Left lung (tissue), 10 donors: ENCODE data around the gene PRKCQ. TPM values are rescaled to one million over a fixed set of nuclear protein-coding genes. Genes with fewer than 3 reads are reported as not detected.

ENCODE experiments used
- ATAC-seq: fragments of 200-7000 bp; cut with Tn5 transposase; one replicate; pipeline ENCODE4 v1.9.1; 2020; ENCODE audit warnings: moderate library complexity
- DNase-seq, 4 donors: peaks; one replicate each; pipeline ENCODE4 v3.0.0-alpha.2; 2013 to 2020
- H3K27ac ChIP-seq, 2 donors: fragments of 200-600 bp; sonication (generic) in 1 of 2; one replicate each; pipeline versions ENCODE4 v1.5.0 to v1.8.0; 2020 to 2021
- H3K27me3 ChIP-seq, 2 donors: fragments of 200-600 bp; sonication (generic) in 1 of 2; one replicate each; pipeline versions ENCODE4 v1.5.0 to v1.8.0; 2020 to 2021
- H3K36me3 ChIP-seq, 2 donors: fragments of 200-600 bp; sonication (generic) in 1 of 2; one replicate each; pipeline versions ENCODE4 v1.5.0 to v1.8.0; 2020 to 2021
- H3K4me1 ChIP-seq, 2 donors: fragments of 200-600 bp; one replicate each; pipeline ENCODE4 v1.8.0; 2021
- H3K4me3 ChIP-seq, 2 donors: fragments of 200-600 bp; sonication (generic) in 1 of 2; one replicate each; pipeline versions ENCODE4 v1.5.0 to v1.8.0; 2020 to 2021; ENCODE audit warnings: mild to moderate bottlenecking in 1 of 2
- H3K9me3 ChIP-seq, 2 donors: fragments of 200-600 bp; sonication (generic) in 1 of 2; one replicate each; pipeline versions ENCODE4 v1.5.0 to v1.8.0; 2020 to 2021
- intact Hi-C, 2 donors: fragments of 100-400 bp; cut with DNase I; formaldehyde crosslinking; loops; one replicate each; pipeline versions ENCODE4 v1.11.2 to v1.14.2; 2022
- polyA plus RNA-seq, 6 donors: library from polyadenylated mRNA; unstranded; fragments of 120-200 nt; gene quantifications; one replicate each; pipeline ENCODE4 v1.2.1, GENCODE V29; 2013; ENCODE audit not compliant: insufficient read length in 6 of 6
- total RNA-seq, 2 donors: library from RNA; stranded (reverse); fragmentation: NEBNext Ultra II Directional; extraction: Animal tissue kit (Norgen Biotek cat#: 25700); gene quantifications; one replicate each; pipeline ENCODE4 v1.2.1, GENCODE V29; 2021
- TF ChIP-seq, protein P1 (sequence below), 2 donors: fragments of 200-600 bp; sonication (generic) in 1 of 2; IDR thresholded peaks; one replicate each; pipeline versions ENCODE4 v1.5.0 to v1.8.0; 2021; ENCODE audit warnings: antibody characterized with exemption in 2 of 2
- donor health status: DM: no; HTN: yes; CAD: no.
- donor health status: DM: no; HTN: no; CAD: no.

PRKCQ gene
- total and polyA plus RNA-seq, 8 donors: 5.5 to 7.3 (median 6.4) TPM

DNA sequence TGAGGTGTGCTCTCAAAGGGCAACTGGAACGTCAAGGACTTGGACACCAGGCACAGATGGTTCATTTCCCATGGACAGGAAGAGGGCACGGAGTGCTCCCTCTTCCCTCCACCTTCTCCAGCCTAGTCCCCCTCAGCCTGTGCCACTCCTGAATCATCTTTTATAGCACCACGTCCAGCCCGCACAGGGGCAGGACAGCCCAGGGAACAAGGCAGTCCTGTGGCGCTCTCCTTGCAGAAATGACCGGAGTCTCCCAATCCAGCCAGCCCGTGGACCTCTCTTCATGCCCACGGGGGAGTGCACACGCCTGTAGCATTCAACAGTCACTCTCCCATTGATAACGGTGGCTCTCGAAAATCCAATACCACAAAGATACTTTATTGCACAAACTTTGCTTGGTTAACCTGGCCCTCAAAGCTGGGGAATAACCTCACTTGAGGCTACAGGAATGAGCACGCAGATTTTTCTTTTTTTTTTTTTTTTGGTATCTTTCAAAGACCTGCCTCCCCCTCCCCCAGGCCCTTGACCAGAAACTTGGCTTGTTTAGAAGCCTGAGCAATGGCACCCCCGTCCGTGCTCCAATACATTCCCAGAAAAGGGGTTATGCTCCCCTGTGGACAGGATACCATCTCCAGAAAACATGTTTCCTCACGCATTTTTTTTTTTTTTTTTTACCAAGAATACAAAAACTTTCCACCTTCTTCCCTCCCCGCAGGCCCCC is 733 bp downstream of the PRKCQ start:
- Histone ChIP-seq H3K27me3 (peaks cover 0 to 34% of the 10 kb centered on the region in 2 donors), H3K27ac (peak overlapping the region; percentile 65 to 77), H3K9me3 (no peaks in the 10 kb centered on the region), H3K4me3 (peak overlapping the region; percentile 57 to 64), H3K4me1 (peaks cover 0 to 35% of the 10 kb centered on the region in 2 donors), H3K36me3 (no peaks in the 10 kb centered on the region)
- ATAC-seq: peak; percentile 27
- TF ChIP-seq, protein P1, sequence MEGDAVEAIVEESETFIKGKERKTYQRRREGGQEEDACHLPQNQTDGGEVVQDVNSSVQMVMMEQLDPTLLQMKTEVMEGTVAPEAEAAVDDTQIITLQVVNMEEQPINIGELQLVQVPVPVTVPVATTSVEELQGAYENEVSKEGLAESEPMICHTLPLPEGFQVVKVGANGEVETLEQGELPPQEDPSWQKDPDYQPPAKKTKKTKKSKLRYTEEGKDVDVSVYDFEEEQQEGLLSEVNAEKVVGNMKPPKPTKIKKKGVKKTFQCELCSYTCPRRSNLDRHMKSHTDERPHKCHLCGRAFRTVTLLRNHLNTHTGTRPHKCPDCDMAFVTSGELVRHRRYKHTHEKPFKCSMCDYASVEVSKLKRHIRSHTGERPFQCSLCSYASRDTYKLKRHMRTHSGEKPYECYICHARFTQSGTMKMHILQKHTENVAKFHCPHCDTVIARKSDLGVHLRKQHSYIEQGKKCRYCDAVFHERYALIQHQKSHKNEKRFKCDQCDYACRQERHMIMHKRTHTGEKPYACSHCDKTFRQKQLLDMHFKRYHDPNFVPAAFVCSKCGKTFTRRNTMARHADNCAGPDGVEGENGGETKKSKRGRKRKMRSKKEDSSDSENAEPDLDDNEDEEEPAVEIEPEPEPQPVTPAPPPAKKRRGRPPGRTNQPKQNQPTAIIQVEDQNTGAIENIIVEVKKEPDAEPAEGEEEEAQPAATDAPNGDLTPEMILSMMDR (IDR thresholded peaks at IDR 0.05): no peak
- intact Hi-C loops: no loop called here
- no peak for DNase-seq

DNA sequence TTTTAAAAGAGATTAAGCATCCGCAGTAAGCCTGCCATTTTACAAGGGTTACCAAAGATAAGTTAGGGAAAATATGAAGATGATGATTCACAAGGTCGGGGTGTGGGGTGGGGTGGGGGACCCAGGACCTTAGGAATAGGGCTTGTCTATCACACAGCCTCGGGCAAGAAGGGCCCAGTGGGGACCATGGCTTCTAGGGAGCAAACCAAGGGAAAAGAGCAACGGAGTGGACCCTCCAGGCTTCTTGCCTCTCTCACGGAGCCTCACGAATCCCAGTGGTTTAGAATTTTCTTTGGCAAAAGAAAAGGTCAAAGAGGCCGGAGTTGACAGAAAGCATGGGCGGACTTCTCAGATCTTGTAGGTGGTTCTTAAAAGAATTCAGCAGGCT is 1.3 kb downstream of the PRKCQ start:
- Histone ChIP-seq H3K36me3 (no peaks in the 10 kb centered on the region), H3K9me3 (no peaks in the 10 kb centered on the region), H3K4me1 (peaks cover 0 to 37% of the 10 kb centered on the region in 2 donors), H3K27ac (no peak overlapping the region), H3K4me3 (peak overlapping the region in 1 of 2 donors; percentile 57), H3K27me3 (peaks cover 0 to 34% of the 10 kb centered on the region in 2 donors)
- DNase-seq: no peak
- ATAC-seq: no peak
- intact Hi-C loops: no loop called here
- TF ChIP-seq, protein P1 (IDR thresholded peaks at IDR 0.05): no peak

DNA sequence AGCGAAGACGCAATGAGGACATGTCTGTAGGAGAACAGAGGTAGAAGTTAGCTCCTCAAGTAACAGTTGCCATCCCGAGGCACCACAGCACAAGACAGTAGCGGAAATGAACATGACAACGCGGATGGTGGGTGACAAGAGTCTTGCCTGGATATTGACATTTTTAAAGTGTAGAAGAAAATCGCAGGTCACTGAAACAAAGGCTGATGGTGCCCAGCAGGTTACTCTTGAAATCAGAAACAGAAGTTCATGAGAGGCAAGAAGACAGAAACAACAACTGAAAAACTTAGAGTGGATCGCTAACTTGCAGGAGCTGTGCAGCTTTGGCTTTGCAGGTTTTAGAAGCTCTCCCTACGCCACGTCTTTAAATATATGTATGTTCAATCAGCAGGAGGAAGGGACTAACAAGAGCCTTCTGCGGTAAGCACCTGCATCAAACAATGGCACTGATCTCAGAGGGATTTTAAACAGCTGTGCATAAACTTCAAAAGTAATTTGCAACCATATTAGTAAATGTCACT is 1.8 kb downstream of the PRKCQ start:
- Histone ChIP-seq H3K9me3 (no peaks in the 10 kb centered on the region), H3K27ac (no peak overlapping the region), H3K4me1 (peaks cover 0 to 37% of the 10 kb centered on the region in 2 donors), H3K27me3 (peaks cover 0 to 34% of the 10 kb centered on the region in 2 donors), H3K4me3 (peak overlapping the region in 1 of 2 donors; percentile 57), H3K36me3 (no peaks in the 10 kb centered on the region)
- no peak for DNase-seq
- intact Hi-C loops: no loop called here
- TF ChIP-seq, protein P1 (IDR thresholded peaks at IDR 0.05): no peak
- ATAC-seq: no peak

DNA sequence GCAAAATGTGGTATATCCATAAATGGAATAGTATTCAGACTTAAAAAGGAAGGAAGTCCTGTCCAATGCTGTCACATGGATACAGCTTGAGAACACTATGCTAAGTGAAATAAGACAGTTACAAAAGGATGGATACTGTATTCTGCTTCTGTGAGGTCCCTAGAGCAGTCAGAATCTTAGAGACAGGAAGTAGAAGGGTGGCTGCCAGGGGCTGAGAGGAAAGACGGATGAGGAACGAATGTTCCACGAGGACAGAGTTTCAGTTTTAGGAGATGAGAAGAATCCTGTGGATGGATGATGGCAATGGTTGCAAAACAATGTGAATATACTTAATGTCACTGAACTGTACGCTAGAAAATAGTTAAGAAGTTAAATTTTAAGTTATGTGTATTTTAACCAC is 3.8 kb downstream of the PRKCQ start:
- intact Hi-C loops: no loop called here
- ATAC-seq: no peak

DNA sequence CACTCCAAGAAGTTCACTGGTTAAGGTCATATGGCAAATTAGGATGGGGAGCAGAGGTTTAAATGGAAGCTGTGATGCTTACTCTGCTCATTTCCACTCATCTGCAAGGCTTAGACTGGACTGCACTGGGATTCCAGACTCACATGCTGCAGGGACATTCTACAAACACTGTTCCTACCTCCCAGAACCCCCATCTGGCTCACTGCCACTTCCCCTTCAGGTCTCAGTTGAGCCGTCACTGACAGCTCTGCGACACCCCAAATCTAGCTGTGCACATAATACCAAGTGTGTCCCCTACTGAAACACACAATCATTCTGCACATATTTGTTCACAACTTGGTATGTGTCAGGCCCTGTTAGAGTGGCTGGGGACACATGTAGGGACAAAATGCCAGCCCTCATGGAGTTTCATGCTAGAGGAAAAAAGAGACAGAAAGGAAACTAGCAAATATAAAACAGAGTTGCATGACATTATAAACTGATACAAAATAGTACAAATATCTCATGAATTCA is 5.4 kb downstream of the PRKCQ start:
- intact Hi-C loops: no loop called here
- Histone ChIP-seq H3K27ac (no peak overlapping the region), H3K9me3 (no peaks in the 10 kb centered on the region), H3K4me3 (no peak overlapping the region), H3K27me3 (peaks cover 0 to 20% of the 10 kb centered on the region in 2 donors), H3K36me3 (no peaks in the 10 kb centered on the region), H3K4me1 (peaks cover 0 to 23% of the 10 kb centered on the region in 2 donors)
- TF ChIP-seq, protein P1 (IDR thresholded peaks at IDR 0.05): no peak
- no peak for DNase-seq
- ATAC-seq: no peak

More for the DNA sequence above, 3.8 kb downstream of the PRKCQ start:
- Histone ChIP-seq H3K27me3 (peaks cover 0 to 34% of the 10 kb centered on the region in 2 donors), H3K9me3 (no peaks in the 10 kb centered on the region), H3K36me3 (no peaks in the 10 kb centered on the region), H3K4me3 (no peak overlapping the region), H3K4me1 (peaks cover 0 to 36% of the 10 kb centered on the region in 2 donors), H3K27ac (no peak overlapping the region)
- TF ChIP-seq, protein P1 (IDR thresholded peaks at IDR 0.05): no peak
- DNase-seq: no peak
